SW 1271 (cell line): Measurements from ENCODE around the gene NR3C1.
A peak's percentile ranks its signal among the peaks of the same experiment; 100 is the strongest.

Experiments
- DNase-seq, 2 experiments: peaks; one replicate each; lab custom pipeline; 2025; lab: John Stamatoyannopoulos, UW

NR3C1 gene

GRCh38 chr5:143261748-143262392 is 141.6 kb downstream of the NR3C1 start:
- DNase-seq = no peak

DNA sequence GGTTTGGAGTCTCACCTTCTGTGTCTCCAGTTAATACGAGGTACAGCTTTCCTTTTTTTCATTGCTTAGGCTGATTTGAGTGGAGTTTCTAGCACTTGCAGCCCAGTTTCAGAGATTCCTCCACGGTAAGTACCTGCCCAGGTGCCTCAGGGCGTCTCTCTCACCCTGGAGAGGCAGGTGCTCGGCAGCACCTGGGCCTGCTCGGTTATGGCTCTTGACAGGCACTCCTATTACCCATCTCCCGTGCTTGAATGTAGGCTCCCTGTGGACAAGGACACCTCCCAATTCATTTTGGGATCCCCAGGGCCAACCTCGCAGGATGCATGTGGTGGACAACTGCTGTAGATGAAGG is 144.3 kb downstream of the NR3C1 start:
- no peak for DNase-seq

- DNase-seq = no peak
Observed at GRCh38 chr5:143258559-143259253, 144.8 kb downstream of the NR3C1 start.

GRCh38 chr5:143254819-143255218 is 148.7 kb downstream of the NR3C1 start:
- no peak for DNase-seq

DNA sequence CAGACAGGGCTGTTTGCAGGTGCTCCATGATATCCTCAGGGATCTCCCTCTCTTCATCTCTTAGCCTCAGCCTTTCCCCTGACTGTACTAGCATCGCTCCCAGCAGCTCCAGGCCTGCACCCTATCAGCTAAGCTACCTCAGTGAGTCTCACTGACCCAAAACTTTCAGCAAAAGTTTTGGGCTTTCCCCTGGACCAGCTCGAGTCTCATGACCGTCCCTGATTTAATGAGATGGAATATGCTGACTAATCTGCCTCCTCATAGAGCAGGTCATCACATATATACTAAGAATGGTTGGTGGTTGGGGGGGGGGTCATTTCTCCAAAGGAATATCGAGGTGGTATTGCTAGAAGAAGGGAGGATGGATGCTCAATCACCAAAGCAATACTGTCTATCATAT is 151.5 kb downstream of the NR3C1 start:
- DNase-seq = no peak

GRCh38 chr5:143251190-143251589 is 152.3 kb downstream of the NR3C1 start:
- no peak for DNase-seq

DNA sequence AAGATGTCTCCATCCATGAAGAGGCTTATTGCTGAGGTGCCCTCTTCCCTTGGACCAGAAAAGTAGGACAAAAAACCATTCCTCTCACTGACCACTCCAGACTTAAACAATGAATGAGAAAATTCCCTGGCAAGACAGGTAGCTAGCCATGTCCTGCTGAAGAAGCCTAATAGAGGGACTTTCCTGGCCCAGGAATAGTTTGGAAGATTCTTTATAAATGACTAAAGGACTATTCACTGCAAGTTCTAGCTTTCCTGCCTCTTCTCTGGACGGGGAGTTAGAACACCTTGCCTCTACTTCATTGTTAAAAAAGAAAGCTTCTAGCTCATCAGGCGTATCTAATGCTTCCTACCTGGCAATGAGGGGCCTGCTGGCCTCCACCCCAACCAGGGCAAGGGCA is 153.6 kb downstream of the NR3C1 start:
- no peak for DNase-seq

DNA sequence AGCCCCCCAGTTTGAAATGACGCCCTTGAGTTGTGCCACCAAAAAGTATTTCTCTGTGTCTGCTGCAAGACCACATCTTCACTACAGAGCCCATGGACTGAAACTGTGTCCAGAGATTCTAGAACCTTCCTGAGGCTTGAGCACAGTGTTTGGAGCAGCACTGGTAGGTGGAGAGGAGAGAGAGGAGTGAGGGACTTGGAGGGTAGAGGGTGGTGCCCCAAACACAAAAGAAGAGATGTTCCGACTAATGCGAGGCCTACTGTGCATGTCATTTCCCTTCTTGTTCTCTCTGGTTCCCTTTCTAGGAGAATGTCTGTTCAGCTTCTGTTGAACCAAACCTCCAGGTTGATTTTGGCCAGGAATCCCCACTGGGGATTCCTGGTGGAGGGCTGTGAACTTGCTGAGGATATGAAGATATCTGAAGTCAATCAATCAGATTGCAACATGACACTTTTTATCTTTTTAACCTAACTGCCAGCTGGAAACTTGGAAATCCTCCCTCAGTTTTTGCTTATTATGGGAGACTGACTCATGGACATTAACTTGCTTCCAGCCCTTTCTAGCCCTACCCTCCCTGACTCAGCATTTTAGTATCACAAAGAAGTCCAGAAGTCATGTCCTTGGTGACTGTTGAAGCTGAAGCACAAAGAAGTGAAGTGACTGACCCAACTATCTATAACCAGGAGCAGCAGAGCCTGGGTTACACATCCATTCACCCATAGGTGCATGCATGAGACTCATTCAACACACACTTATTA is 154.5 kb downstream of the NR3C1 start:
- peak in 1 of 2 experiments; percentile 51 for DNase-seq

DNA sequence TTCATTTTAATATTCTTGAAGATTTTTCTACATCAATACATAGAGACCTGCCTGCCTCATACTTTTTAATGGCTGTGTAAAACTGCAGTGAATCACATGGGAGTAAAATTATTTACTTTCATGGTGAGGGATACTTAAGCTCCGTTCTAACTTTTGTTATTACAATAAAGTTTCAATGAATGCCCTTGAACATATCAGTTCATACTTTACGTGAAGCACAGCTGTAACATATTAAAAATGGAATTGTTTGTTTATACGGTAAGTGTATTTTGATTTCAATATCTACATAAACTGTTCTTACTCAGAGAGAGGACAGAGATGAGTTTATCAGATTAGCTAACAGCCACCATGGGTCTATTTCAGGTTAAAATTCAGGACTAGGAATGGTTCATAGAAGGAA is 155.1 kb downstream of the NR3C1 start:
- DNase-seq = no peak

GRCh38 chr5:143247134-143247815 is 156.2 kb downstream of the NR3C1 start:
- no peak for DNase-seq

GRCh38 chr5:143245929-143246561 is 157.4 kb downstream of the NR3C1 start:
- DNase-seq = peak; percentile 90 to 99

GRCh38 chr5:143244990-143245389 is 158.5 kb downstream of the NR3C1 start:
- DNase-seq = no peak

GRCh38 chr5:143244000-143244736 is 159.3 kb downstream of the NR3C1 start:
- peak; percentile 95 to 99 for DNase-seq

GRCh38 chr5:143243103-143243502 is 160.4 kb downstream of the NR3C1 start:
- DNase-seq = no peak

GRCh38 chr5:143241892-143242291 is 161.6 kb downstream of the NR3C1 start:
- no peak for DNase-seq

DNA sequence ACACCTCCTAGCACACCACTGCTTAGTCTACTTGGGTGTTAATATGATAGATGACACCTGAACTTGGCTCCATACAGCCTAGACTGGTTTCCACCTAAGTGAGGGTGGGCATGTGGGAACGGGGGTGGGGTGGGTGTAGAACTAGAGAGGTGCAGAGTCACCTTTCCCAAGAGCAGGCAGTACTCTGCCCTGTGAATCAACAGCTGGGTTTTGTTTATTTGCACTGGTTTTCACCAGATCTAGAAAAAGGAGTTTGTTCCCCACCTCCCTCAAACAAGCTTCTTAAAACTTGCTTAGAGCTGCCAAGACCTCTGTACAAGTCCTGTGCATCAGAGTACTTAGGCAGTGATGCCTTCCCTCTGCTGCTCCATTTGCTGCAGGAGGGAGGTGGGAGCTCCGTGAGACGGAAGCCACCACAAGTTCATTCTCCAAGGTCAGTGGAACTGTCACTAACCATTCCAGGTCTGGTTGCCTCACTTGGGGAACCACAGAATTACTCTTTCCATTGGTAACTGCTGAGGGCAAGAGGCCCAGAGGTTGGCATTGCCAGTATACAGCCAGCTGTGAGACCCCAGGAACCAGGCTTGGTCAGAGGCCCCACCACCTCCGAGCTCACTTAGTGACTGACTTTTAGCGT is 163.5 kb downstream of the NR3C1 start:
- no peak for DNase-seq

GRCh38 chr5:143238620-143239019 is 164.9 kb downstream of the NR3C1 start:
- DNase-seq = no peak

GRCh38 chr5:143237664-143238063 is 165.8 kb downstream of the NR3C1 start:
- DNase-seq = no peak

DNA sequence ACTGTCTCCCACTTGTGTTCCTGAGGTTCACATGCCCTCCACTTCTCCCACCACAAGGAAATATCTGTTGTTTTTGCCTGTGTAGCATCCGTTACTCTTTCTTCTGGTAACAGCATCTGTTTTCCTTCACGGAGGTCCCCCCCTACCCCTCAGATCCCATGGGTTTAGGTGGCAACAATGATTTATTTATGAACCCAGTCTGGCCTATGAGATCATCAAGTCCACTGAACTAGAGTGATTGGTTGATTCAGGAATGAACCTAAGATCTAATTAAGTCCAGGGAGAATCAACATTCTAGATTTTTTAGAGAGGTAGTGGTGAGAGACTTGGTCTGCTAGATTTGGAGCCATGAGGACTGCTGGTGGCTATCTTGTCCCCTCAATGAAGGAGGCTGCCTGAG is 166.8 kb downstream of the NR3C1 start:
- no peak for DNase-seq

DNA sequence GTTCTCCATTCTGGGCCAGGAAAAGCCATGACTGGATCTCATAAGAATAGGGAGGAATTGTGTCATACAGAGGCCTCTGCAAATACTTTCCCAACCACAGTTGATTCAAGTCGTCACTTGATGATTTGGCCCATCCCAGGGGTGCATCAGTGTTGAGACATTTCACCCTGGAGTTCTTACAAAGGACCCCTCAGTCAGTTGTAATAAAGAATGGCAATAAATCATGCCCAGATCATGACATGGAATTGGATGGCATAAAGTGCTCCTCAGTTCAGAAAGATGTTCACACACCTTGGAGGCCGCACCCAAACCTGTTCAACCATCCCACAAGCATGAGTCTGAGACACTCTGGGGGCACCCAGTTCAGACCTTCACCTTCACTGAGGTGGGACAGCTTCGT is 168.1 kb downstream of the NR3C1 start:
- DNase-seq = no peak
